ENCODE measurements around the gene AHDC1. TPM values are rescaled to one million over a fixed set of nuclear protein-coding genes. Genes with fewer than 3 reads are reported as not detected.

Gene AHDC1
- total and polyA plus RNA-seq, 10 of the 15 experiments (the other 5 are each of a cell fraction or from before 2014, with no cell fraction given), result 0.21 to 13.0 (median 1.4) TPM

DNA sequence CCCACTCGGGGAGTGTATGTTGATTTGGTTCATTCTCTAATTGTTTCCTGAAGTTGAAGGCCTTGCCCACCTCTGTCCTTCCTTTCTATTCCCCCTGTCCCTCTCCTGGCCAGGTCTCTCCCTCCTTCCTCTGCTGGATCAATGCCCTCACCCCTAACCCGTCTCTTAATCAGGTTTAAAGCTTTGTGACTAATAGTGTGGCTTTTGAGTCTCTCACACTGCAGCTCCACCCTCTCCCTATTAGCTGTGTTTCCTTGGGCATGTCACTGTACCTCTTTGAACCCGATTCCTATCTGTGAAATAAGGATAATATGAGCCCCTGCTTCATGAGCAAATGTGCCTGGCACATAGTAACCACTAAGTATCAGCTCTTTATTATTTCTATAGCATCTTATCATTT is 20.5 kb downstream of the AHDC1 start (continued):
- TF ChIP-seq, protein P1, sequence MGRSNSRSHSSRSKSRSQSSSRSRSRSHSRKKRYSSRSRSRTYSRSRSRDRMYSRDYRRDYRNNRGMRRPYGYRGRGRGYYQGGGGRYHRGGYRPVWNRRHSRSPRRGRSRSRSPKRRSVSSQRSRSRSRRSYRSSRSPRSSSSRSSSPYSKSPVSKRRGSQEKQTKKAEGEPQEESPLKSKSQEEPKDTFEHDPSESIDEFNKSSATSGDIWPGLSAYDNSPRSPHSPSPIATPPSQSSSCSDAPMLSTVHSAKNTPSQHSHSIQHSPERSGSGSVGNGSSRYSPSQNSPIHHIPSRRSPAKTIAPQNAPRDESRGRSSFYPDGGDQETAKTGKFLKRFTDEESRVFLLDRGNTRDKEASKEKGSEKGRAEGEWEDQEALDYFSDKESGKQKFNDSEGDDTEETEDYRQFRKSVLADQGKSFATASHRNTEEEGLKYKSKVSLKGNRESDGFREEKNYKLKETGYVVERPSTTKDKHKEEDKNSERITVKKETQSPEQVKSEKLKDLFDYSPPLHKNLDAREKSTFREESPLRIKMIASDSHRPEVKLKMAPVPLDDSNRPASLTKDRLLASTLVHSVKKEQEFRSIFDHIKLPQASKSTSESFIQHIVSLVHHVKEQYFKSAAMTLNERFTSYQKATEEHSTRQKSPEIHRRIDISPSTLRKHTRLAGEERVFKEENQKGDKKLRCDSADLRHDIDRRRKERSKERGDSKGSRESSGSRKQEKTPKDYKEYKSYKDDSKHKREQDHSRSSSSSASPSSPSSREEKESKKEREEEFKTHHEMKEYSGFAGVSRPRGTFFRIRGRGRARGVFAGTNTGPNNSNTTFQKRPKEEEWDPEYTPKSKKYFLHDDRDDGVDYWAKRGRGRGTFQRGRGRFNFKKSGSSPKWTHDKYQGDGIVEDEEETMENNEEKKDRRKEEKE (IDR thresholded peaks at IDR 0.05), result no peak
- TF ChIP-seq POLR2AphosphoS5 (IDR thresholded peaks at IDR 0.05; ENCODE audit: low read length), result no peak

DNA sequence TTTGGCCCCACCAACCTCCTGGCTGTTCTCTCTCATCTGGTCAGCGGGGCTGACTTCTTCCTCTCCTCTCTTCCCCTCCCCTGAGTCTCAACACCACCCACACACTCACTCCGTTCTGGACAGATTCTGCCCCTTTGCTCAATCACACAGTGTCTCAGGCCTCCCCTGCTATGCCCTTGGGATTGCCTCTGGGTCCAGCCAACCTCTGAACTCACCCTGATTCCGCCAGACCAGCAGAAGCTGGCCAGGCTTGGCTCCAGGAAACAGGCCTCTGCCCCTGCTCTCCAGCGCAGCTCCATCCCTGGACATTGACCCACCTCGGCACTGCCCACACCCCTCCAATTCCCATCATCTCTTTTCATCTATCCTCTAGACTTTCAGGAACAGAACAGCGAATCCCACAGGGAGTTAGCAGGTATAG is 22.1 kb downstream of the AHDC1 start:
- Histone ChIP-seq H3K27ac (ENCODE audit: control insufficient read depth, insufficient read depth) (no peak overlapping the region), H3K4me1 (ENCODE audit: control insufficient read depth, insufficient read depth, low read length) (no peaks in the 10 kb centered on the region), H3K79me2 (ENCODE audit: control insufficient read depth, insufficient read depth, low read length) (no peaks in the 10 kb centered on the region), H3K36me3 (ENCODE audit: control insufficient read depth in 2 of 2, insufficient read depth in 2 of 2, low read length in 1 of 2) (no peaks in the 10 kb centered on the region), H3K9me3 (replicated peaks; ENCODE audit: control insufficient read depth, insufficient read depth, low read length) (no peaks in the 10 kb centered on the region), H2AFZ (ENCODE audit: control insufficient read depth, low read depth, low read length) (no peak overlapping the region), H3K27me3 (replicated peaks in 1 of 2; ENCODE audit: control insufficient read depth in 2 of 2, insufficient read depth in 2 of 2, low read length in 1 of 2) (no peaks in the 10 kb centered on the region), H4K20me1 (ENCODE audit: control insufficient read depth, insufficient read depth) (no peaks in the 10 kb centered on the region), H3K4me2 (ENCODE audit: control insufficient read depth, insufficient read depth) (no peak overlapping the region), H3K4me3 (no peak overlapping the region), H3K9ac (ENCODE audit: control insufficient read depth, insufficient read depth, low read length) (no peak overlapping the region)
- BruUV-seq (replicated peaks), result no TSS peak
- CTCF ChIA-PET, result interaction anchor here (1.9 to 2.3 kb wide), 2 partner anchors 13 to 25 kb away, joined by 6 to 12 read pairs; no protein-coding TSS in a partner anchor
- POLR2A ChIA-PET, result no interaction called here
- in situ Hi-C loops (cut with MboI) (no loop called here), intact Hi-C loops (cut with micrococcal nuclease; ENCODE audit: unreplicated experiment) (no loop called here)
- no peak for ATAC-seq
- SMC1A ChIA-PET (ENCODE audit: uncharacterized antibody, unreplicated experiment), result interaction anchor here (1.0 kb wide), 1 partner anchor 20 kb away, joined by 3 read pairs; no protein-coding TSS in a partner anchor
- no peak for FAIRE-seq
- DNase-seq (ENCODE audit: low read depth, low spot score), result no peak
- 67% methylated on average over 6 of the region's 6 CpGs for WGBS (ENCODE audit: insufficient coverage, insufficient replicate concordance, low lambda C conversion rate, missing lambda C conversion rate)
- RAD21 ChIA-PET (ENCODE audit: unreplicated experiment), result no interaction called here
- TF ChIP-seq LARP7 (IDR thresholded peaks at IDR 0.05) (no peak), MXI1 (IDR thresholded peaks at IDR 0.05; ENCODE audit: low read depth, low read length) (no peak), ZZZ3 (IDR thresholded peaks at IDR 0.05; ENCODE audit: control insufficient read depth, insufficient read length, low read depth) (no peak), MYC (IDR thresholded peaks at IDR 0.05; ENCODE audit: insufficient read depth, insufficient read length, insufficient replicate concordance, low read length, severe bottlenecking) (no peak), DPF2 (IDR thresholded peaks at IDR 0.05) (no peak), BMI1 (IDR thresholded peaks at IDR 0.05; ENCODE audit: borderline replicate concordance) (no peak)
- TF ChIP-seq, protein P2, sequence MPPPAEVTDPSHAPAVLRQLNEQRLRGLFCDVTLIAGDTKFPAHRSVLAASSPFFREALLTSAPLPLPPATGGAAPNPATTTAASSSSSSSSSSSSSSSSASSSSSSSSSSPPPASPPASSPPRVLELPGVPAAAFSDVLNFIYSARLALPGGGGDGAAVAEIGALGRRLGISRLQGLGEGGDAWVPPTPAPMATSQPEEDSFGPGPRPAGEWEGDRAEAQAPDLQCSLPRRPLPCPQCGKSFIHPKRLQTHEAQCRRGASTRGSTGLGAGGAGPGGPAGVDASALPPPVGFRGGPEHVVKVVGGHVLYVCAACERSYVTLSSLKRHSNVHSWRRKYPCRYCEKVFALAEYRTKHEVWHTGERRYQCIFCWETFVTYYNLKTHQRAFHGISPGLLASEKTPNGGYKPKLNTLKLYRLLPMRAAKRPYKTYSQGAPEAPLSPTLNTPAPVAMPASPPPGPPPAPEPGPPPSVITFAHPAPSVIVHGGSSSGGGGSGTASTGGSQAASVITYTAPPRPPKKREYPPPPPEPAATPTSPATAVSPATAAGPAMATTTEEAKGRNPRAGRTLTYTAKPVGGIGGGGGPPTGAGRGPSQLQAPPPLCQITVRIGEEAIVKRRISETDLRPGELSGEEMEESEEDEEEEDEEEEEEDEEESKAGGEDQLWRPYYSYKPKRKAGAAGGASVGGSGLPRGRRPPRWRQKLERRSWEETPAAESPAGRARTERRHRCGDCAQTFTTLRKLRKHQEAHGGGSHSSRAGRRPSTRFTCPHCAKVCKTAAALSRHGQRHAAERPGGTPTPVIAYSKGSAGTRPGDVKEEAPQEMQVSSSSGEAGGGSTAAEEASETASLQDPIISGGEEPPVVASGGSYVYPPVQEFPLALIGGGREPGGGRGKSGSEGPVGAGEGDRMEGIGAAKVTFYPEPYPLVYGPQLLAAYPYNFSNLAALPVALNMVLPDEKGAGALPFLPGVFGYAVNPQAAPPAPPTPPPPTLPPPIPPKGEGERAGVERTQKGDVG (CRISPR knock-in tag; IDR thresholded peaks at IDR 0.05), result no peak
- TF ChIP-seq, protein P3, sequence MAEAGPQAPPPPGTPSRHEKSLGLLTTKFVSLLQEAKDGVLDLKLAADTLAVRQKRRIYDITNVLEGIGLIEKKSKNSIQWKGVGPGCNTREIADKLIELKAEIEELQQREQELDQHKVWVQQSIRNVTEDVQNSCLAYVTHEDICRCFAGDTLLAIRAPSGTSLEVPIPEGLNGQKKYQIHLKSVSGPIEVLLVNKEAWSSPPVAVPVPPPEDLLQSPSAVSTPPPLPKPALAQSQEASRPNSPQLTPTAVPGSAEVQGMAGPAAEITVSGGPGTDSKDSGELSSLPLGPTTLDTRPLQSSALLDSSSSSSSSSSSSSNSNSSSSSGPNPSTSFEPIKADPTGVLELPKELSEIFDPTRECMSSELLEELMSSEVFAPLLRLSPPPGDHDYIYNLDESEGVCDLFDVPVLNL (IDR thresholded peaks at IDR 0.05; ENCODE audit: low read depth, low read length), result no peak
- TF ChIP-seq, protein P4, sequence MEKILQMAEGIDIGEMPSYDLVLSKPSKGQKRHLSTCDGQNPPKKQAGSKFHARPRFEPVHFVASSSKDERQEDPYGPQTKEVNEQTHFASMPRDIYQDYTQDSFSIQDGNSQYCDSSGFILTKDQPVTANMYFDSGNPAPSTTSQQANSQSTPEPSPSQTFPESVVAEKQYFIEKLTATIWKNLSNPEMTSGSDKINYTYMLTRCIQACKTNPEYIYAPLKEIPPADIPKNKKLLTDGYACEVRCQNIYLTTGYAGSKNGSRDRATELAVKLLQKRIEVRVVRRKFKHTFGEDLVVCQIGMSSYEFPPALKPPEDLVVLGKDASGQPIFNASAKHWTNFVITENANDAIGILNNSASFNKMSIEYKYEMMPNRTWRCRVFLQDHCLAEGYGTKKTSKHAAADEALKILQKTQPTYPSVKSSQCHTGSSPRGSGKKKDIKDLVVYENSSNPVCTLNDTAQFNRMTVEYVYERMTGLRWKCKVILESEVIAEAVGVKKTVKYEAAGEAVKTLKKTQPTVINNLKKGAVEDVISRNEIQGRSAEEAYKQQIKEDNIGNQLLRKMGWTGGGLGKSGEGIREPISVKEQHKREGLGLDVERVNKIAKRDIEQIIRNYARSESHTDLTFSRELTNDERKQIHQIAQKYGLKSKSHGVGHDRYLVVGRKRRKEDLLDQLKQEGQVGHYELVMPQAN (conservative IDR thresholded peaks at IDR 0.05), result no peak
- TF ChIP-seq, protein P5, sequence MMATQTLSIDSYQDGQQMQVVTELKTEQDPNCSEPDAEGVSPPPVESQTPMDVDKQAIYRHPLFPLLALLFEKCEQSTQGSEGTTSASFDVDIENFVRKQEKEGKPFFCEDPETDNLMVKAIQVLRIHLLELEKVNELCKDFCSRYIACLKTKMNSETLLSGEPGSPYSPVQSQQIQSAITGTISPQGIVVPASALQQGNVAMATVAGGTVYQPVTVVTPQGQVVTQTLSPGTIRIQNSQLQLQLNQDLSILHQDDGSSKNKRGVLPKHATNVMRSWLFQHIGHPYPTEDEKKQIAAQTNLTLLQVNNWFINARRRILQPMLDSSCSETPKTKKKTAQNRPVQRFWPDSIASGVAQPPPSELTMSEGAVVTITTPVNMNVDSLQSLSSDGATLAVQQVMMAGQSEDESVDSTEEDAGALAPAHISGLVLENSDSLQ (IDR thresholded peaks at IDR 0.05), result no peak
